SK-N-SH treated with all-trans-retinoic acid at 6 μM for 48 hours (cell line): ENCODE results near the gene FAM89A.

ENCODE experiments used
- ATAC-seq: fragments of 200-7000 bp; cut with Tn5 transposase; 3 replicates; pipeline ENCODE4 v1.9.1; 2020; ENCODE audit warnings: mild to moderate bottlenecking, moderate library complexity
- ARNTL ChIP-seq: fragments of 450-650 bp; formaldehyde crosslinking; IDR thresholded peaks from 2 replicates; pipeline ENCODE4 v1.5.0; 2020; ENCODE audit warnings: low read depth, mild to moderate bottlenecking, moderate library complexity, borderline replicate concordance
- BACH2 ChIP-seq: fragments of 250-450 bp; sonication (Bioruptor Pico); IDR thresholded peaks from 2 replicates; pipeline ENCODE4 v1.9.0; 2021; ENCODE audit warnings: mild to moderate bottlenecking, borderline replicate concordance
- CSDC2 ChIP-seq: fragments of 250-450 bp; sonication (Bioruptor Pico); IDR thresholded peaks from 2 replicates; pipeline ENCODE4 v1.5.0; 2020; ENCODE audit warnings: mild to moderate bottlenecking, moderate library complexity
- ESRRG ChIP-seq: fragments of 250-450 bp; sonication (Bioruptor Pico); IDR thresholded peaks from 2 replicates; pipeline ENCODE4 v1.6.1; 2021; ENCODE audit warnings: mild to moderate bottlenecking
- GLIS3 ChIP-seq: fragments of 250-450 bp; sonication (Bioruptor Pico); IDR thresholded peaks from 2 replicates; pipeline ENCODE4 v1.5.0; 2020; ENCODE audit warnings: mild to moderate bottlenecking, moderate library complexity
- ISL1 ChIP-seq: fragments of 250-450 bp; sonication (Bioruptor Pico); IDR thresholded peaks from 2 replicates; pipeline ENCODE4 v2.1.2; 2022; ENCODE audit warnings: mild to moderate bottlenecking, moderate library complexity
- RARB ChIP-seq: fragments of 250-450 bp; sonication (Bioruptor Pico); IDR thresholded peaks from 2 replicates; pipeline ENCODE4 v1.8.0; 2021; ENCODE audit warnings: mild to moderate bottlenecking, moderate library complexity
- TCF4 ChIP-seq: fragments of 250-450 bp; sonication (Bioruptor Pico); IDR thresholded peaks from 2 replicates; pipeline ENCODE4 v1.8.0; 2021; ENCODE audit warnings: mild to moderate bottlenecking, moderate library complexity, borderline replicate concordance
- TOX ChIP-seq: fragments of 250-450 bp; sonication (Bioruptor Pico); IDR thresholded peaks from 2 replicates; pipeline ENCODE4 v1.8.0; 2021; ENCODE audit warnings: mild to moderate bottlenecking, moderate library complexity, borderline replicate concordance
- ZC3H10 ChIP-seq: fragments of 250-450 bp; sonication (Bioruptor Pico); IDR thresholded peaks from 2 replicates; pipeline ENCODE4 v1.5.1; 2021; ENCODE audit warnings: mild to moderate bottlenecking, moderate library complexity
- ZFP3 ChIP-seq: fragments of 250-450 bp; sonication (Bioruptor Pico); IDR thresholded peaks from 2 replicates; pipeline ENCODE4 v1.5.0; 2020; ENCODE audit warnings: mild to moderate bottlenecking, moderate library complexity
- ZFP30 ChIP-seq: fragments of 450-650 bp; formaldehyde crosslinking; IDR thresholded peaks from 2 replicates; pipeline ENCODE4 v1.5.0; 2022; ENCODE audit warnings: mild to moderate bottlenecking, moderate library complexity
- ZNF565 ChIP-seq: fragments of 450-650 bp; formaldehyde crosslinking; conservative IDR thresholded peaks from 2 replicates; pipeline ENCODE4 v1.5.0; 2020; ENCODE audit warnings: low read depth, mild to moderate bottlenecking, moderate library complexity
- ZNF70 ChIP-seq: fragments of 450-650 bp; formaldehyde crosslinking; IDR thresholded peaks from 2 replicates; pipeline ENCODE4 v1.5.0; 2020; ENCODE audit warnings: mild to moderate bottlenecking, moderate library complexity
- ZNF8 ChIP-seq: fragments of 450-650 bp; formaldehyde crosslinking; IDR thresholded peaks from 2 replicates; pipeline ENCODE4 v1.5.0; 2020; ENCODE audit warnings: mild to moderate bottlenecking, moderate library complexity
- TF ChIP-seq, protein P1 (sequence below): fragments of 250-450 bp; sonication (Bioruptor Pico); IDR thresholded peaks from 2 replicates; pipeline ENCODE4 v1.5.1; 2021; ENCODE audit warnings: mild to moderate bottlenecking, moderate library complexity
- TF ChIP-seq, protein P2 (sequence below): fragments of 250-450 bp; sonication (Bioruptor Pico); IDR thresholded peaks from 2 replicates; pipeline ENCODE4 v1.8.0; 2020; ENCODE audit warnings: mild to moderate bottlenecking, moderate library complexity, borderline replicate concordance
- TF ChIP-seq, protein P3 (sequence below): fragments of 250-450 bp; sonication (Bioruptor Pico); IDR thresholded peaks from 2 replicates; pipeline ENCODE4 v1.5.0; 2020; ENCODE audit warnings: mild to moderate bottlenecking, moderate library complexity
- TF ChIP-seq, protein P4 (sequence below): fragments of 250-450 bp; sonication (Bioruptor Pico); IDR thresholded peaks from 2 replicates; pipeline ENCODE4 v1.8.0; 2021; ENCODE audit warnings: low read depth, mild to moderate bottlenecking, moderate library complexity, borderline replicate concordance
- TF ChIP-seq, protein P5 (sequence below): fragments of 250-450 bp; sonication (Bioruptor Pico); IDR thresholded peaks from 2 replicates; pipeline ENCODE4 v1.5.1; 2020; ENCODE audit warnings: low read depth, mild to moderate bottlenecking, moderate library complexity

FAM89A gene

DNA sequence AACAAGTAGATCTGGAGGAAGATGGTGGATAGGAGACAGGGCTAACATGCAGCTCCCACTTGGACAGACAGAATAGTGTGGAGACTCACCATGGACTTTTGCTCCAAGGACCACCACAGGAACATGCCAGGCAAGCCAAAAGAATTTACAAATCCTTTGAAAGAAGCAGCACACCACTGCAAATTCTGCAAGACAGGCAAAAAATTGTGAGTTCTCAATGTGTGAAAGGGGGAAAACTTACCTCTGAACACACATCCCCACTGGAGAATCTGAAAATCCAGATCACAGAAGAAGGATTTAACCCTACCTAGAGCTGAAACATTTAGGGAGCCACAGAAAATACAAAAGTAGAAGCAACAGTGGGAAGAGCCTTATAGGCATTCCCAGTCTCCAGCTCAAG, 38.2 kb downstream of the FAM89A start:
- TF ChIP-seq, protein P1, sequence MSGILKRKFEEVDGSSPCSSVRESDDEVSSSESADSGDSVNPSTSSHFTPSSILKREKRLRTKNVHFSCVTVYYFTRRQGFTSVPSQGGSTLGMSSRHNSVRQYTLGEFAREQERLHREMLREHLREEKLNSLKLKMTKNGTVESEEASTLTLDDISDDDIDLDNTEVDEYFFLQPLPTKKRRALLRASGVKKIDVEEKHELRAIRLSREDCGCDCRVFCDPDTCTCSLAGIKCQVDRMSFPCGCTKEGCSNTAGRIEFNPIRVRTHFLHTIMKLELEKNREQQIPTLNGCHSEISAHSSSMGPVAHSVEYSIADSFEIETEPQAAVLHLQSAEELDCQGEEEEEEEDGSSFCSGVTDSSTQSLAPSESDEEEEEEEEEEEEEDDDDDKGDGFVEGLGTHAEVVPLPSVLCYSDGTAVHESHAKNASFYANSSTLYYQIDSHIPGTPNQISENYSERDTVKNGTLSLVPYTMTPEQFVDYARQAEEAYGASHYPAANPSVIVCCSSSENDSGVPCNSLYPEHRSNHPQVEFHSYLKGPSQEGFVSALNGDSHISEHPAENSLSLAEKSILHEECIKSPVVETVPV (CRISPR knock-in tag): no peak
- TF ChIP-seq TOX: no peak
- TF ChIP-seq, protein P2, sequence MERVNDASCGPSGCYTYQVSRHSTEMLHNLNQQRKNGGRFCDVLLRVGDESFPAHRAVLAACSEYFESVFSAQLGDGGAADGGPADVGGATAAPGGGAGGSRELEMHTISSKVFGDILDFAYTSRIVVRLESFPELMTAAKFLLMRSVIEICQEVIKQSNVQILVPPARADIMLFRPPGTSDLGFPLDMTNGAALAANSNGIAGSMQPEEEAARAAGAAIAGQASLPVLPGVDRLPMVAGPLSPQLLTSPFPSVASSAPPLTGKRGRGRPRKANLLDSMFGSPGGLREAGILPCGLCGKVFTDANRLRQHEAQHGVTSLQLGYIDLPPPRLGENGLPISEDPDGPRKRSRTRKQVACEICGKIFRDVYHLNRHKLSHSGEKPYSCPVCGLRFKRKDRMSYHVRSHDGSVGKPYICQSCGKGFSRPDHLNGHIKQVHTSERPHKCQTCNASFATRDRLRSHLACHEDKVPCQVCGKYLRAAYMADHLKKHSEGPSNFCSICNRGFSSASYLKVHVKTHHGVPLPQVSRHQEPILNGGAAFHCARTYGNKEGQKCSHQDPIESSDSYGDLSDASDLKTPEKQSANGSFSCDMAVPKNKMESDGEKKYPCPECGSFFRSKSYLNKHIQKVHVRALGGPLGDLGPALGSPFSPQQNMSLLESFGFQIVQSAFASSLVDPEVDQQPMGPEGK (CRISPR knock-in tag): no peak
- no peak for TF ChIP-seq ZFP30 (CRISPR knock-in tag)
- TF ChIP-seq ZNF565 (CRISPR knock-in tag): no peak
- TF ChIP-seq ZNF8: no peak
- TF ChIP-seq ISL1 (CRISPR knock-in tag): no peak
- TF ChIP-seq ZNF70 (CRISPR knock-in tag): no peak
- no peak for TF ChIP-seq ARNTL (CRISPR knock-in tag)
- TF ChIP-seq ZC3H10 (CRISPR knock-in tag): no peak
- TF ChIP-seq, protein P3, sequence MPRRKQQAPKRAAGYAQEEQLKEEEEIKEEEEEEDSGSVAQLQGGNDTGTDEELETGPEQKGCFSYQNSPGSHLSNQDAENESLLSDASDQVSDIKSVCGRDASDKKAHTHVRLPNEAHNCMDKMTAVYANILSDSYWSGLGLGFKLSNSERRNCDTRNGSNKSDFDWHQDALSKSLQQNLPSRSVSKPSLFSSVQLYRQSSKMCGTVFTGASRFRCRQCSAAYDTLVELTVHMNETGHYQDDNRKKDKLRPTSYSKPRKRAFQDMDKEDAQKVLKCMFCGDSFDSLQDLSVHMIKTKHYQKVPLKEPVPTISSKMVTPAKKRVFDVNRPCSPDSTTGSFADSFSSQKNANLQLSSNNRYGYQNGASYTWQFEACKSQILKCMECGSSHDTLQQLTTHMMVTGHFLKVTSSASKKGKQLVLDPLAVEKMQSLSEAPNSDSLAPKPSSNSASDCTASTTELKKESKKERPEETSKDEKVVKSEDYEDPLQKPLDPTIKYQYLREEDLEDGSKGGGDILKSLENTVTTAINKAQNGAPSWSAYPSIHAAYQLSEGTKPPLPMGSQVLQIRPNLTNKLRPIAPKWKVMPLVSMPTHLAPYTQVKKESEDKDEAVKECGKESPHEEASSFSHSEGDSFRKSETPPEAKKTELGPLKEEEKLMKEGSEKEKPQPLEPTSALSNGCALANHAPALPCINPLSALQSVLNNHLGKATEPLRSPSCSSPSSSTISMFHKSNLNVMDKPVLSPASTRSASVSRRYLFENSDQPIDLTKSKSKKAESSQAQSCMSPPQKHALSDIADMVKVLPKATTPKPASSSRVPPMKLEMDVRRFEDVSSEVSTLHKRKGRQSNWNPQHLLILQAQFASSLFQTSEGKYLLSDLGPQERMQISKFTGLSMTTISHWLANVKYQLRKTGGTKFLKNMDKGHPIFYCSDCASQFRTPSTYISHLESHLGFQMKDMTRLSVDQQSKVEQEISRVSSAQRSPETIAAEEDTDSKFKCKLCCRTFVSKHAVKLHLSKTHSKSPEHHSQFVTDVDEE (CRISPR knock-in tag): no peak
- TF ChIP-seq TCF4 (CRISPR knock-in tag): no peak
- no peak for TF ChIP-seq GLIS3 (CRISPR knock-in tag)
- no peak for TF ChIP-seq CSDC2 (CRISPR knock-in tag)
- TF ChIP-seq RARB (CRISPR knock-in tag): no peak
- TF ChIP-seq, protein P4, sequence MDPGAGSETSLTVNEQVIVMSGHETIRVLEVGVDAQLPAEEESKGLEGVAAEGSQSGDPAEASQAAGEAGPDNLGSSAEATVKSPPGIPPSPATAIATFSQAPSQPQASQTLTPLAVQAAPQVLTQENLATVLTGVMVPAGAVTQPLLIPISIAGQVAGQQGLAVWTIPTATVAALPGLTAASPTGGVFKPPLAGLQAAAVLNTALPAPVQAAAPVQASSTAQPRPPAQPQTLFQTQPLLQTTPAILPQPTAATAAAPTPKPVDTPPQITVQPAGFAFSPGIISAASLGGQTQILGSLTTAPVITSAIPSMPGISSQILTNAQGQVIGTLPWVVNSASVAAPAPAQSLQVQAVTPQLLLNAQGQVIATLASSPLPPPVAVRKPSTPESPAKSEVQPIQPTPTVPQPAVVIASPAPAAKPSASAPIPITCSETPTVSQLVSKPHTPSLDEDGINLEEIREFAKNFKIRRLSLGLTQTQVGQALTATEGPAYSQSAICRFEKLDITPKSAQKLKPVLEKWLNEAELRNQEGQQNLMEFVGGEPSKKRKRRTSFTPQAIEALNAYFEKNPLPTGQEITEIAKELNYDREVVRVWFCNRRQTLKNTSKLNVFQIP (CRISPR knock-in tag): no peak
- no peak for TF ChIP-seq ESRRG (CRISPR knock-in tag)
- no peak for TF ChIP-seq BACH2 (CRISPR knock-in tag)

DNA sequence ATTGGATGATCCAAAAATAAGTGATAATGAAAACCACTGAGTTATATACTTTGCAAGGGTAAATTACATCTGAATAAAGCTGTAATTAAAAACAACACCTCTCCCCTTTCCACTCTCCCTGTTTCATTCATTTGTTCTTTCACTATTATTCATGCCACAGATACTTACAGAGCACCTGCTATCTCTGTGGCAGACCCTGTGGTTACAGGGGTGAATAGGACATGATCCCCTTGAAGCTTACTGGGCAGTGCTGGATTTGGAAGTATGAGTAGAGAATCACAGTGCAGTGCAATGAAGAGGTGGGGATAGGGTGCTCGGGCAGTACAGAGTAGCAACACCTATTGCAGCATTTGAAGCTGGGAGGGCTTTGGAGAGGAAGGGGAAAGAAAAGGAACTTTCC, 39.4 kb downstream of the FAM89A start:
- no peak for ATAC-seq

More for the DNA sequence above, 38.2 kb downstream of the FAM89A start:
- no peak; the same call in 2 of the 3 replicates for ATAC-seq

DNA sequence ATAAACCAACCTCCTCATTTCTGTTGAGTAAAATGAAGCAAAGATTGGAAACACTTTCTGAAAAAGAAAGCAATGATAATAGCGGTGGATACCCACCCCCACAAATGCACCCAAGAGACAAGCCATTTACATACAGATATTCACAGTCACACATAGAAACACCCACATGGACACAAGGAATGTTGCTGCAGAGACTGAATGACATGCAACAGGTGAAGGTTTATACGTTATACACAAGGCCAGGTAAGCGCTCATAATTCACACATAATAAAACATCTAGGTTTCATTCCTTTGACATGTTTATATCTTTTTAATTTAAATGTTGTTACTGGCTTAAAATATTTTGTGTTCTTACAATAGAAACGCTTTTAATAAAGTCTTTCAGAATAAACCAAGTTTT, 39.9 kb downstream of the FAM89A start:
- no peak for ATAC-seq
- TF ChIP-seq, protein P2 (CRISPR knock-in tag): no peak
- TF ChIP-seq, protein P5, sequence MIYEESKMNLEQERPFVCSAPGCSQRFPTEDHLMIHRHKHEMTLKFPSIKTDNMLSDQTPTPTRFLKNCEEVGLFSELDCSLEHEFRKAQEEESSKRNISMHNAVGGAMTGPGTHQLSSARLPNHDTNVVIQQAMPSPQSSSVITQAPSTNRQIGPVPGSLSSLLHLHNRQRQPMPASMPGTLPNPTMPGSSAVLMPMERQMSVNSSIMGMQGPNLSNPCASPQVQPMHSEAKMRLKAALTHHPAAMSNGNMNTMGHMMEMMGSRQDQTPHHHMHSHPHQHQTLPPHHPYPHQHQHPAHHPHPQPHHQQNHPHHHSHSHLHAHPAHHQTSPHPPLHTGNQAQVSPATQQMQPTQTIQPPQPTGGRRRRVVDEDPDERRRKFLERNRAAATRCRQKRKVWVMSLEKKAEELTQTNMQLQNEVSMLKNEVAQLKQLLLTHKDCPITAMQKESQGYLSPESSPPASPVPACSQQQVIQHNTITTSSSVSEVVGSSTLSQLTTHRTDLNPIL (CRISPR knock-in tag): no peak
- TF ChIP-seq ISL1 (CRISPR knock-in tag) (no peak), CSDC2 (CRISPR knock-in tag) (no peak), ESRRG (CRISPR knock-in tag) (no peak), RARB (CRISPR knock-in tag) (no peak), ZC3H10 (CRISPR knock-in tag) (no peak), ZFP3 (CRISPR knock-in tag) (no peak), ZNF70 (CRISPR knock-in tag) (no peak)
- TF ChIP-seq, protein P4 (CRISPR knock-in tag): no peak

More for the DNA sequence above, 39.4 kb downstream of the FAM89A start:
- TF ChIP-seq ISL1 (CRISPR knock-in tag): no peak
- TF ChIP-seq TCF4 (CRISPR knock-in tag): no peak
- no peak for TF ChIP-seq ZNF70 (CRISPR knock-in tag)
- TF ChIP-seq, protein P1 (CRISPR knock-in tag): no peak
